Measurements from ENCODE around the gene SFXN5.
"Not testable (repeated sequence)": the region's sequence is repeated elsewhere in the genome, so short reads cannot be mapped to it uniquely, and the experiment has no call there.

SFXN5 gene

GRCh38 chr2:73095910-73096309 is 24.4 kb upstream of the SFXN5 start:
- Histone ChIP-seq H3K36me3 (ENCODE audit: insufficient read depth, low read length) (no peaks in the 10 kb centered on the region), H3F3A (ENCODE audit: insufficient read depth, low read length) (no peaks in the 10 kb centered on the region), H2AFZ (ENCODE audit: low read length) (no peak overlapping the region), H3K9me2 (ENCODE audit: low read depth, low read length) (no peaks in the 10 kb centered on the region), H4K20me1 (ENCODE audit: insufficient read depth, low read length) (no peaks in the 10 kb centered on the region), H3K4me1 (ENCODE audit: insufficient read depth, low read length, severe bottlenecking) (no peaks in the 10 kb centered on the region), H3K4me2 (ENCODE audit: low read length) (no peak overlapping the region), H3K9me3 (ENCODE audit: low read length) (no peaks in the 10 kb centered on the region), H3K27ac (ENCODE audit: low read depth, low read length, poor library complexity, severe bottlenecking) (no peak overlapping the region), H3K27me3 (ENCODE audit: insufficient read depth, low read length) (no peaks in the 10 kb centered on the region), H3K9ac (ENCODE audit: low read length) (no peak overlapping the region), H3K79me2 (ENCODE audit: insufficient read depth, low read length) (no peaks in the 10 kb centered on the region), H3K4me3 (ENCODE audit: low read depth, low read length, poor library complexity, severe bottlenecking) (no peak overlapping the region)
- TF ChIP-seq CTCF (IDR thresholded peaks at IDR 0.05; ENCODE audit: low read length) (no peak), EZH2 (IDR thresholded peaks at IDR 0.05; ENCODE audit: borderline replicate concordance, low read length) (no peak)

- H3F3A ChIP-seq (ENCODE audit: insufficient read depth, low read length); H3K9me2 ChIP-seq (ENCODE audit: low read depth, low read length); H3K4me3 ChIP-seq (ENCODE audit: low read depth, low read length, poor library complexity, severe bottlenecking); H3K27me3 ChIP-seq (ENCODE audit: insufficient read depth, low read length); H3K79me2 ChIP-seq (ENCODE audit: insufficient read depth, low read length); H3K4me2 ChIP-seq (ENCODE audit: low read length); H2AFZ ChIP-seq (ENCODE audit: low read length); H3K9ac ChIP-seq (ENCODE audit: low read length); H3K4me1 ChIP-seq (ENCODE audit: insufficient read depth, low read length, severe bottlenecking); H4K20me1 ChIP-seq (ENCODE audit: insufficient read depth, low read length); H3K36me3 ChIP-seq (ENCODE audit: insufficient read depth, low read length); H3K9me3 ChIP-seq (ENCODE audit: low read length); H3K27ac ChIP-seq (ENCODE audit: low read depth, low read length, poor library complexity, severe bottlenecking): not testable (repeated sequence)
Measured at GRCh38 chr2:73093601-73094218, 22.2 kb upstream of the SFXN5 start.

- Histone ChIP-seq H3K4me1 (ENCODE audit: insufficient read depth, low read length, severe bottlenecking) (no peaks in the 10 kb centered on the region), H3K4me2 (ENCODE audit: low read length) (no peak overlapping the region), H3K9me3 (ENCODE audit: low read length) (no peaks in the 10 kb centered on the region), H2AFZ (ENCODE audit: low read length) (no peak overlapping the region), H3K4me3 (ENCODE audit: low read depth, low read length, poor library complexity, severe bottlenecking) (no peak overlapping the region), H3K27ac (ENCODE audit: low read depth, low read length, poor library complexity, severe bottlenecking) (no peak overlapping the region), H3K27me3 (ENCODE audit: insufficient read depth, low read length) (no peaks in the 10 kb centered on the region), H4K20me1 (ENCODE audit: insufficient read depth, low read length) (no peaks in the 10 kb centered on the region), H3K36me3 (ENCODE audit: insufficient read depth, low read length) (no peaks in the 10 kb centered on the region), H3K9ac (ENCODE audit: low read length) (no peak overlapping the region), H3K9me2 (ENCODE audit: low read depth, low read length) (no peaks in the 10 kb centered on the region), H3K79me2 (ENCODE audit: insufficient read depth, low read length) (no peaks in the 10 kb centered on the region), H3F3A (ENCODE audit: insufficient read depth, low read length) (no peaks in the 10 kb centered on the region)
- no peak for TF ChIP-seq CTCF (IDR thresholded peaks at IDR 0.05; ENCODE audit: low read length)
- no peak for TF ChIP-seq EZH2 (IDR thresholded peaks at IDR 0.05; ENCODE audit: borderline replicate concordance, low read length)
Measured at GRCh38 chr2:73092146-73092783, 20.8 kb upstream of the SFXN5 start.

GRCh38 chr2:73091696-73092095 is 20.2 kb upstream of the SFXN5 start:
- Histone ChIP-seq H3K36me3 (ENCODE audit: insufficient read depth, low read length) (no peaks in the 10 kb centered on the region), H3F3A (ENCODE audit: insufficient read depth, low read length) (no peaks in the 10 kb centered on the region), H3K4me3 (ENCODE audit: low read depth, low read length, poor library complexity, severe bottlenecking) (no peak overlapping the region), H3K9ac (ENCODE audit: low read length) (no peak overlapping the region), H4K20me1 (ENCODE audit: insufficient read depth, low read length) (no peaks in the 10 kb centered on the region), H3K79me2 (ENCODE audit: insufficient read depth, low read length) (no peaks in the 10 kb centered on the region), H3K27me3 (ENCODE audit: insufficient read depth, low read length) (no peaks in the 10 kb centered on the region), H2AFZ (ENCODE audit: low read length) (no peak overlapping the region), H3K4me2 (ENCODE audit: low read length) (no peak overlapping the region), H3K9me3 (ENCODE audit: low read length) (no peaks in the 10 kb centered on the region), H3K4me1 (ENCODE audit: insufficient read depth, low read length, severe bottlenecking) (no peaks in the 10 kb centered on the region), H3K9me2 (ENCODE audit: low read depth, low read length) (no peaks in the 10 kb centered on the region), H3K27ac (ENCODE audit: low read depth, low read length, poor library complexity, severe bottlenecking) (no peak overlapping the region)
- TF ChIP-seq CTCF (IDR thresholded peaks at IDR 0.05; ENCODE audit: low read length) = no peak
- TF ChIP-seq EZH2 (IDR thresholded peaks at IDR 0.05; ENCODE audit: borderline replicate concordance, low read length) = no peak
